CD14-positive monocyte (primary cell): ENCODE measurements around the gene SYNE4. TPM values are rescaled to one million over a fixed set of nuclear protein-coding genes. Genes with fewer than 3 reads are reported as not detected.
A peak's percentile ranks its signal among the peaks of the same experiment; 100 is the strongest.

ENCODE experiments used
- DNase-seq, 3 donors: peaks; one replicate each; pipeline ENCODE4 v3.0.0-alpha.2; 2011 to 2022
- H2AFZ ChIP-seq: 2 replicates; pipeline ENCODE4 v1.6.0; 2012; ENCODE audit warnings: mild to moderate bottlenecking, low read depth, low read length, inconsistent platforms; ENCODE audit not compliant: insufficient read depth, poor library complexity, severe bottlenecking
- H3K27ac ChIP-seq, 2 donors: 1 replicate in 1 of 2; 2 replicates in 1 of 2; pipeline ENCODE4 v1.5.1; 2012 to 2013; ENCODE audit warnings: low read length in 2 of 2, control low read depth in 1 of 2, inconsistent platforms in 1 of 2, low read depth in 1 of 2, mild to moderate bottlenecking in 1 of 2
- H3K27me3 ChIP-seq, 2 donors: one replicate each; pipeline versions ENCODE4 v1.6.0 to v1.6.1; 2011 to 2013; ENCODE audit warnings: low read length in 2 of 2; ENCODE audit not compliant: control insufficient read depth in 2 of 2, insufficient read depth in 2 of 2
- H3K36me3 ChIP-seq, 2 donors: replicated peaks in 1 of 2; 1 replicate in 1 of 2; 2 replicates in 1 of 2; pipeline versions ENCODE4 v1.5.1 to v1.6.1; 2012 to 2013; ENCODE audit warnings: low read length in 2 of 2, control low read depth in 1 of 2, inconsistent platforms in 1 of 2, mild to moderate bottlenecking in 1 of 2; ENCODE audit not compliant: insufficient read depth in 2 of 2, control insufficient read depth in 1 of 2
- H3K4me1 ChIP-seq, 2 donors: 1 replicate in 1 of 2; 2 replicates in 1 of 2; pipeline versions ENCODE4 v1.5.1 to v1.6.1; 2012 to 2013; ENCODE audit warnings: low read length in 2 of 2, control low read depth in 1 of 2, inconsistent platforms in 1 of 2, mild to moderate bottlenecking in 1 of 2, moderate library complexity in 1 of 2; ENCODE audit not compliant: insufficient read depth in 2 of 2, control insufficient read depth in 1 of 2
- H3K4me2 ChIP-seq: replicated peaks from 2 replicates; pipeline ENCODE3; 2012; ENCODE audit warnings: low read length, moderate library complexity, mild to moderate bottlenecking; ENCODE audit not compliant: poor library complexity, severe bottlenecking; ENCODE audit errors: extremely low read depth
- H3K4me3 ChIP-seq, 3 experiments: fragments of 200-600 bp in 1 of 3; sonication (generic) in 1 of 3; replicated peaks in 1 of 3; 1 replicate in 2 of 3; 2 replicates in 1 of 3; pipeline ENCODE4 v1.5.1; 2011 to 2013; ENCODE audit warnings: low read length in 3 of 3, mild to moderate bottlenecking in 3 of 3, control low read depth in 2 of 3, low read depth in 2 of 3, inconsistent platforms in 1 of 3, moderate library complexity in 1 of 3
- H3K79me2 ChIP-seq: 2 replicates; pipeline ENCODE4 v1.6.0; 2012; ENCODE audit warnings: mild to moderate bottlenecking, control low read depth, inconsistent platforms, low read length, moderate library complexity; ENCODE audit not compliant: insufficient read depth
- H3K9ac ChIP-seq: 2 replicates; pipeline ENCODE4 v1.6.0; 2017; ENCODE audit warnings: low read length, mild to moderate bottlenecking; ENCODE audit not compliant: insufficient read depth, poor library complexity, severe bottlenecking
- H3K9me3 ChIP-seq, 2 donors: replicated peaks in 1 of 2; 1 replicate in 1 of 2; 2 replicates in 1 of 2; pipeline versions ENCODE4 v1.5.1 to v1.6.1; 2012 to 2013; ENCODE audit warnings: low read length in 2 of 2, control low read depth in 1 of 2; ENCODE audit not compliant: control insufficient read depth in 1 of 2, insufficient read depth in 1 of 2
- H4K20me1 ChIP-seq: 2 replicates; pipeline ENCODE4 v1.6.0; 2012; ENCODE audit warnings: mild to moderate bottlenecking, low read length, control low read depth, moderate library complexity; ENCODE audit not compliant: insufficient read depth
- H3K27ac Mint-ChIP-seq, 7 donors: one replicate each; pipeline ENCODE4 v1.8.0; 2020; ENCODE audit warnings: mild to moderate bottlenecking in 7 of 7, mixed read lengths in 7 of 7, moderate library complexity in 6 of 7, inconsistent platforms in 2 of 7
- H3K27me3 Mint-ChIP-seq, 3 donors: one replicate each; pipeline ENCODE4 v1.8.0; 2021 to 2022; ENCODE audit warnings: low read depth in 3 of 3, mild to moderate bottlenecking in 3 of 3, mixed read lengths in 3 of 3, moderate library complexity in 3 of 3, inconsistent platforms in 1 of 3
- H3K36me3 Mint-ChIP-seq, 2 donors: one replicate each; pipeline ENCODE4 v1.8.0; 2020; ENCODE audit warnings: mixed read lengths in 2 of 2, inconsistent platforms in 1 of 2, mild to moderate bottlenecking in 1 of 2
- H3K4me1 Mint-ChIP-seq: one replicate; pipeline ENCODE4 v1.8.0; 2020; ENCODE audit warnings: mild to moderate bottlenecking, mixed read lengths
- H3K4me3 Mint-ChIP-seq, 2 donors: one replicate each; pipeline ENCODE4 v1.8.0; 2020; ENCODE audit warnings: mild to moderate bottlenecking in 2 of 2, mixed read lengths in 2 of 2, moderate library complexity in 1 of 2
- H3K9me3 Mint-ChIP-seq, 7 donors: one replicate each; pipeline ENCODE4 v1.8.0; 2020 to 2022; ENCODE audit warnings: mixed read lengths in 7 of 7, mild to moderate bottlenecking in 6 of 7, moderate library complexity in 6 of 7, inconsistent platforms in 2 of 7
- CTCF ChIP-seq: fragments of 200-600 bp; IDR thresholded peaks from one replicate; pipeline ENCODE4 v1.8.0; 2022; ENCODE audit warnings: antibody characterized with exemption, mild to moderate bottlenecking
- WGBS: methylation state at CpG from one replicate; pipeline ENCODE4 v1.1.5; 2013; ENCODE audit warnings: missing lambda C conversion rate; ENCODE audit not compliant: insufficient coverage; 5-methylcytosine and 5-hydroxymethylcytosine counted together
- intact Hi-C, 2 donors: fragments of 100-400 bp; cut with micrococcal nuclease; formaldehyde crosslinking; loops; one replicate each; pipeline versions ENCODE4 v1.15.0 to v1.15.1; 2023
- polyA plus RNA-seq, 3 donors: library from polyadenylated mRNA; depleted of rRNA in 1 of 3; unstranded in 2 of 3; stranded (reverse) in 1 of 3; fragments of 300-500 nt in 2 of 3; fragments of >200 nt in 1 of 3; fragmentation: Illumina TruSeq in 2 of 3; gene quantifications; 1 replicate in 2 of 3; 2 replicates in 1 of 3; pipeline ENCODE4 v1.2.3, GENCODE V29; 2012 to 2021

SYNE4 gene
- polyA plus RNA-seq, 3 donors: 0.76 TPM; not detected in 2

GRCh38 chr19:36003284-36003683 lies 5.3 kb downstream of the SYNE4 start:
- peaks cover 0 to 4% (median 0%) of the 10 kb centered on the region in 7 donors for H3K9me3 Mint-ChIP-seq
- no peaks in the 10 kb centered on the region for H3K4me1 ChIP-seq
- H3K36me3 Mint-ChIP-seq: peaks cover 6 to 22% of the 10 kb centered on the region in 2 donors
- H3K4me1 Mint-ChIP-seq: peaks cover 2% of the 10 kb centered on the region
- peaks cover 13% of the 10 kb centered on the region for H4K20me1 ChIP-seq
- H3K79me2 ChIP-seq: peaks cover 10% of the 10 kb centered on the region
- whole genome bisulfite sequencing: no CpG with 5 or more reads among the region's 4 CpGs
- no peaks in the 10 kb centered on the region for H3K27me3 ChIP-seq
- intact Hi-C loops: no loop called here
- peaks cover 2 to 3% (median 2%) of the 10 kb centered on the region in 3 donors for H3K27me3 Mint-ChIP-seq
- no peak overlapping the region for H3K27ac Mint-ChIP-seq
- no peak overlapping the region for H3K9ac ChIP-seq
- H3K9me3 ChIP-seq: no peaks in the 10 kb centered on the region
- no peak for DNase-seq
- H3K4me3 Mint-ChIP-seq: no peak overlapping the region
- peaks cover 11 to 24% of the 10 kb centered on the region in 2 donors for H3K36me3 ChIP-seq
- H2AFZ ChIP-seq: no peak overlapping the region
- H3K27ac ChIP-seq: no peak overlapping the region
- no peak overlapping the region for H3K4me2 ChIP-seq
- H3K4me3 ChIP-seq: no peak overlapping the region
- TF ChIP-seq CTCF: no peak

- H3K27me3 Mint-ChIP-seq: peaks cover 0 to 3% (median 2%) of the 10 kb centered on the region in 3 donors
- no peak overlapping the region for H3K4me3 Mint-ChIP-seq
- Histone ChIP-seq H3K4me1 (peaks cover 1 to 2% of the 10 kb centered on the region in 2 donors), H3K9ac (no peak overlapping the region), H2AFZ (no peak overlapping the region), H3K4me2 (no peak overlapping the region), H4K20me1 (peaks cover 19% of the 10 kb centered on the region), H3K9me3 (no peaks in the 10 kb centered on the region), H3K36me3 (peaks cover 11 to 30% of the 10 kb centered on the region in 2 donors), H3K27me3 (no peaks in the 10 kb centered on the region), H3K27ac (no peak overlapping the region), H3K4me3 (no peak overlapping the region), H3K79me2 (peaks cover 18% of the 10 kb centered on the region)
- intact Hi-C loops: no loop called here
- no peak for TF ChIP-seq CTCF
- DNase-seq: no peak
- 96% methylated on average over 3 of the region's 3 CpGs for WGBS
- peak overlapping the region in 1 of 7 donors; percentile 46 for H3K27ac Mint-ChIP-seq
- H3K36me3 Mint-ChIP-seq: peaks cover 13 to 30% of the 10 kb centered on the region in 2 donors
- peaks cover 0 to 4% (median 0%) of the 10 kb centered on the region in 7 donors for H3K9me3 Mint-ChIP-seq
- peaks cover 11% of the 10 kb centered on the region for H3K4me1 Mint-ChIP-seq
Measured at GRCh38 chr19:36001605-36002004, 7.0 kb downstream of the SYNE4 start.
